GM12878 (cell line): ENCODE data around the gene SNAI1. TPM values are rescaled to one million over a fixed set of nuclear protein-coding genes. Genes with fewer than 3 reads are reported as not detected.

ENCODE experiments used
- ATAC-seq: fragments of 200-7000 bp; cut with Tn5 transposase; 3 replicates; pipeline ENCODE4 v1.9.1; 2020; ENCODE audit warnings: mild to moderate bottlenecking, moderate library complexity
- BruUV-seq: library from RNA; stranded (reverse); fragments of 400-500 nt; replicated peaks from 2 replicates; lab custom pipeline; 2021; lab: Mats Ljungman, UMichigan
- CTCF ChIA-PET: fragments of 300-600 bp; sonication (Branson Sonifier 250); formaldehyde crosslinking; extraction: SDS; loops from one replicate; lab custom pipeline; 2021; ENCODE audit warnings: inconsistent platforms; lab: Yijun Ruan, JAX
- POLR2A ChIA-PET: fragments of 350-600 bp; formaldehyde crosslinking; extraction: SDS; loops from one replicate; lab custom pipeline; 2021; ENCODE audit warnings: inconsistent platforms; lab: Charles Lee
- RAD21 ChIA-PET: fragments of 300-600 bp; sonication (Branson Sonifier 250); formaldehyde crosslinking; loops from one replicate; lab custom pipeline; 2023; ENCODE audit warnings: antibody characterized with exemption; ENCODE audit not compliant: unreplicated experiment; lab: Charles Lee
- SMC1A ChIA-PET: fragments of 300-600 bp; sonication (Branson Sonifier 250); formaldehyde crosslinking; loops from one replicate; lab custom pipeline; 2023; ENCODE audit not compliant: unreplicated experiment, uncharacterized antibody; lab: Charles Lee
- DNase-seq: peaks from one replicate; pipeline ENCODE4 v3.0.0-alpha.2; 2011; ENCODE audit warnings: low read depth, low spot score
- FAIRE-seq: peaks from 3 replicates; lab custom pipeline; 2011; peaks lifted over from hg19 to GRCh38; lab: Jason Lieb, UNC
- H2AFZ ChIP-seq: 2 replicates; pipeline ENCODE4 v1.6.0; 2011; ENCODE audit warnings: low read depth, low read length, control low read depth; ENCODE audit not compliant: control insufficient read depth
- H3K27ac ChIP-seq: 2 replicates; pipeline ENCODE4 v1.5.1; 2011; ENCODE audit warnings: control low read depth; ENCODE audit not compliant: control insufficient read depth, insufficient read depth
- H3K27me3 ChIP-seq, 2 experiments: replicated peaks in 1 of 2; 2 replicates each; pipeline versions ENCODE4 v1.6.0 to v1.6.1; 2011; ENCODE audit warnings: low read length in 1 of 2; ENCODE audit not compliant: control insufficient read depth in 2 of 2, insufficient read depth in 2 of 2
- H3K36me3 ChIP-seq, 2 experiments: 2 replicates each; pipeline ENCODE4 v1.5.1; 2011; ENCODE audit warnings: low read length in 1 of 2; ENCODE audit not compliant: control insufficient read depth in 2 of 2, insufficient read depth in 2 of 2
- H3K4me1 ChIP-seq: 2 replicates; pipeline ENCODE4 v1.6.1; 2011; ENCODE audit warnings: mild to moderate bottlenecking, low read length, moderate library complexity, mixed read lengths; ENCODE audit not compliant: control insufficient read depth, insufficient read depth
- H3K4me2 ChIP-seq: 2 replicates; pipeline ENCODE4 v1.6.0; 2011; ENCODE audit warnings: control low read depth; ENCODE audit not compliant: control insufficient read depth, insufficient read depth
- H3K4me3 ChIP-seq: fragments of 200-600 bp; sonication (generic); 2 replicates; pipeline ENCODE4 v1.5.1; 2016
- H3K79me2 ChIP-seq: 2 replicates; pipeline ENCODE4 v1.6.0; 2011; ENCODE audit warnings: low read length; ENCODE audit not compliant: control insufficient read depth, insufficient read depth
- H3K9ac ChIP-seq: 2 replicates; pipeline ENCODE4 v1.8.0; 2011; ENCODE audit warnings: low read length, control low read depth, mixed read lengths; ENCODE audit not compliant: control insufficient read depth, insufficient read depth
- H3K9me3 ChIP-seq: replicated peaks from 3 replicates; pipeline ENCODE4 v1.5.1; 2011; ENCODE audit warnings: mild to moderate bottlenecking, low read length; ENCODE audit not compliant: control insufficient read depth, insufficient read depth
- H4K20me1 ChIP-seq: 2 replicates; pipeline ENCODE4 v1.6.0; 2011; ENCODE audit not compliant: control insufficient read depth, insufficient read depth
- BMI1 ChIP-seq: fragments of 450-650 bp; IDR thresholded peaks from 2 replicates; pipeline ENCODE4 v1.6.1; 2016; ENCODE audit warnings: mild to moderate bottlenecking, moderate library complexity, borderline replicate concordance
- CHD4 ChIP-seq: fragments of 200-600 bp; sonication (generic); IDR thresholded peaks from 2 replicates; pipeline ENCODE4 v1.6.1; 2016; ENCODE audit warnings: mild to moderate bottlenecking
- EED ChIP-seq: sonication (generic); IDR thresholded peaks from 2 replicates; pipeline ENCODE4 v1.6.1; 2016; ENCODE audit warnings: antibody characterized with exemption, low read depth
- JUND ChIP-seq: IDR thresholded peaks from 2 replicates; pipeline ENCODE4 v1.6.1; 2012; ENCODE audit warnings: low read depth, mild to moderate bottlenecking, low read length, improper control_type of control experiment, moderate library complexity
- KLF5 ChIP-seq: fragments of 450-650 bp; IDR thresholded peaks from 2 replicates; pipeline ENCODE4 v1.6.1; 2014; ENCODE audit warnings: mild to moderate bottlenecking; ENCODE audit not compliant: partially characterized antibody
- MYB ChIP-seq: fragments of 150-350 bp; IDR thresholded peaks from 2 replicates; pipeline ENCODE4 v1.6.1; 2014; ENCODE audit warnings: mild to moderate bottlenecking, low read depth, low read length, borderline replicate concordance
- NFIC ChIP-seq: IDR thresholded peaks from 2 replicates; pipeline ENCODE4 v1.6.1; 2012; ENCODE audit warnings: low read depth, mild to moderate bottlenecking, inconsistent platforms, low read length, moderate library complexity
- NFXL1 ChIP-seq: fragments of 450-650 bp; IDR thresholded peaks from 2 replicates; pipeline ENCODE4 v1.6.1; 2017; ENCODE audit warnings: antibody characterized with exemption, mild to moderate bottlenecking, borderline replicate concordance
- PML ChIP-seq: IDR thresholded peaks from 2 replicates; pipeline ENCODE4 v1.6.1; 2012; ENCODE audit warnings: low read length, inconsistent platforms
- RB1 ChIP-seq: fragments of 450-650 bp; formaldehyde crosslinking; IDR thresholded peaks from 2 replicates; pipeline ENCODE4 v1.6.1; 2017; ENCODE audit warnings: mild to moderate bottlenecking, borderline replicate concordance
- RBBP5 ChIP-seq: fragments of 200-600 bp; sonication (generic); conservative IDR thresholded peaks from 2 replicates; pipeline ENCODE4 v1.6.1; 2016
- SUZ12 ChIP-seq: fragments of 200-600 bp; sonication (generic); IDR thresholded peaks from one replicate; pipeline ENCODE4 v1.6.1; 2018; ENCODE audit warnings: antibody characterized with exemption, mild to moderate bottlenecking; ENCODE audit not compliant: unreplicated experiment
- ZNF24 ChIP-seq: fragments of 450-650 bp; IDR thresholded peaks from 2 replicates; pipeline ENCODE4 v1.6.1; 2017; ENCODE audit warnings: antibody characterized with exemption, mild to moderate bottlenecking
- WGBS: methylation state at CpG from one replicate; pipeline ENCODE4 v1.1.6; 2016; ENCODE audit warnings: low lambda C conversion rate; ENCODE audit not compliant: insufficient replicate concordance, insufficient coverage; ENCODE audit errors: missing lambda C conversion rate; 5-methylcytosine and 5-hydroxymethylcytosine counted together
- in situ Hi-C: fragments of 300-500 bp; cut with MboI; formaldehyde crosslinking; loops from 9 replicates; pipeline ENCODE4 v1.14.3; 2018; ENCODE audit warnings: mixed read lengths
- intact Hi-C: fragments of 100-400 bp; cut with micrococcal nuclease; formaldehyde crosslinking; loops from one replicate; pipeline ENCODE4 v1.14.2; 2022; ENCODE audit not compliant: unreplicated experiment
- polyA plus RNA-seq, 11 experiments: library from polyadenylated mRNA; depleted of rRNA in 4 of 11; unstranded in 6 of 11; stranded (reverse) in 5 of 11; fragments of >200 nt; fragmentation: Nextera tagmentation in 4 of 11; fragmentation: Illumina TruSeq in 1 of 11; extraction: Ambion mirVana in 4 of 11; extraction: Trizol in 1 of 11; gene quantifications; 1 replicate in 1 of 11; 2 replicates in 10 of 11; pipeline versions ENCODE4 v1.2.1 to v1.2.3, GENCODE V29; 2011 to 2016; ENCODE audit warnings: inconsistent platforms in 2 of 11, missing spikeins in 2 of 11, low read depth in 1 of 11
- total RNA-seq, 4 experiments: library from RNA; depleted of rRNA in 3 of 4; stranded (reverse); fragments of >200 nt in 3 of 4; fragmentation: Illumina TruSeq in 1 of 4; extraction: Trizol in 1 of 4; gene quantifications; 2 replicates each; pipeline versions ENCODE4 v1.2.1 to v1.2.3, GENCODE V29; 2013 to 2021
- TF ChIP-seq, protein P1 (sequence below): IDR thresholded peaks from 2 replicates; pipeline ENCODE4 v1.6.1; 2012; ENCODE audit warnings: mild to moderate bottlenecking, low read depth, low read length
- TF ChIP-seq, protein P2 (sequence below): fragments of 450-650 bp; IDR thresholded peaks from 2 replicates; pipeline ENCODE4 v1.6.1; 2014; ENCODE audit warnings: mild to moderate bottlenecking

The SNAI1 gene
- total and polyA plus RNA-seq, 10 of the 15 experiments (the other 5 are each of a cell fraction or from before 2014, with no cell fraction given), result 0.11 to 0.79 (median 0.24) TPM; not detected in 2

DNA sequence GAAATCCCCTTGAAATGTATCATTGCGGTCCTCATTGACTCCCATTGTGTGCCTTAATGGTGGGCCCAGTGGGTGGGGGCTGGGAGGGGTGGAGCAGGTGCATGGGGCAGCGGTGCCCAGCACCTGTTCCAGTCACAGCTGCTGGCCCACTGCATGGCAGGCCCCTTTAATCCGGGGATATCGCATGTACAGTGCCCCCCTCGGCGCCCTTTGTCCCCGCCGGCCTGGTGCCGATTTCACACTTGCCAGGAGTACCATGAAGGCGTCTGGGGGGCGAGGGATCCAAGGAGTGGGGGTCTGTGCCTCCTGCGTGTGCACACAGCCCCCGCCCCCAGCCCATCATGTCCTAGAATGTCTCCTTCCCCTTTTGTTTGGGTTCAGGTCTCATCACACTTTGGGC, 2.8 kb downstream of the SNAI1 start:
- DNase-seq (no peak), ATAC-seq (no peak), FAIRE-seq (no peak)
- intact Hi-C loops, result no loop called here
- ChIA-PET CTCF (interaction anchor here (14.7 kb wide), 1 partner anchor 87 kb away, joined by 369 read pairs; no protein-coding TSS in a partner anchor), SMC1A (interaction anchor here (0.9 to 2.9 kb wide), 3 partner anchors 86 to 107 kb away, joined by 3 to 14 read pairs (median 5); no protein-coding TSS in a partner anchor), POLR2A (no interaction called here), RAD21 (interaction anchor here (0.7 to 0.9 kb wide), 2 partner anchors 12 to 81 kb away, joined by 3 read pairs; no protein-coding TSS in a partner anchor)
- Histone ChIP-seq H3K27me3 (no peaks in the 10 kb centered on the region), H3K27ac (no peak overlapping the region), H4K20me1 (no peaks in the 10 kb centered on the region), H3K9ac (no peak overlapping the region), H3K9me3 (no peaks in the 10 kb centered on the region), H3K4me1 (no peaks in the 10 kb centered on the region; the same call in 1 of the 2 replicates), H3K79me2 (no peaks in the 10 kb centered on the region), H3K4me3 (no peak overlapping the region), H3K36me3 (no peaks in the 10 kb centered on the region), H3K4me2 (no peak overlapping the region), H2AFZ (no peak overlapping the region)
- TF ChIP-seq SUZ12 (no peak), JUND (no peak), RBBP5 (no peak), NFXL1 (no peak), MYB (no peak), CHD4 (no peak)
- BruUV-seq, result no TSS peak
- 57% methylated on average over 13 of the region's 13 CpGs for WGBS
- in situ Hi-C loops, result no loop called here

DNA sequence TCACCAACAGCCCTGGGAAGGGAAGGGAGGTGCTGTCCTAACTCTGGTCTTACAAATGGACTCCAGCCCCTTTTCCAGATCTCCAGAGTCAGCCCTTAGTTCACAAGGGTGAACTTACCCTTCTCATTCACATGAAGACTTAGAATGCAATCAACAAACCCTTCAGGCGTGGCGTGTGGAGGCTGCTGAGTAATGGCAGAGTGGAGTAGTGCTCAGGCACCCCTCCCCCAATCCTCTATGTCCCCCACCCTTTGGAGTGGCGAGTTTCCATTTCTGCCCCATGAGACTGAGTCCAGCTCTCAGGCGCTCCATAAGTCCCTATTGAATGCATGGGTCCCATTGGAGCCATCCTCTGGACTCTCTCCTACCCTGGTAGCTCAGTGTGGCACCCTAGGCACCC, 3.3 kb downstream of the SNAI1 start:
- ATAC-seq (no peak), FAIRE-seq (no peak), DNase-seq (no peak)
- H3K36me3 ChIP-seq, result no peaks in the 10 kb centered on the region
- ChIA-PET POLR2A (no interaction called here), SMC1A (interaction anchor here (0.7 to 1.4 kb wide), 2 partner anchors 83 to 85 kb away, joined by 3 to 5 read pairs; no protein-coding TSS in a partner anchor), RAD21 (interaction anchor here (0.8 to 1.4 kb wide), 3 partner anchors 81 to 86 kb away, joined by 3 to 4 read pairs (median 4); no protein-coding TSS in a partner anchor), CTCF (interaction anchor here (0.9 to 1.0 kb wide), 2 partner anchors 21 to 134 kb away, joined by 3 read pairs; no protein-coding TSS in a partner anchor)
- no peaks in the 10 kb centered on the region for H3K27me3 ChIP-seq
- no peak overlapping the region for H3K4me3 ChIP-seq
- no peaks in the 10 kb centered on the region for H3K9me3 ChIP-seq
- in situ Hi-C loops (no loop called here), intact Hi-C loops (no loop called here)
- no peak overlapping the region for H3K4me2 ChIP-seq
- BruUV-seq, result no TSS peak
- H3K27ac ChIP-seq, result no peak overlapping the region
- H3K9ac ChIP-seq, result no peak overlapping the region
- no peak overlapping the region for H2AFZ ChIP-seq
- H4K20me1 ChIP-seq, result no peaks in the 10 kb centered on the region
- H3K4me1 ChIP-seq, result no peaks in the 10 kb centered on the region; the same call in 1 of the 2 replicates
- WGBS, result 29% methylated on average over 4 of the region's 4 CpGs
- no peaks in the 10 kb centered on the region for H3K79me2 ChIP-seq
- no peak for TF ChIP-seq BMI1
- no peak for TF ChIP-seq NFIC
- TF ChIP-seq EED, result no peak
- TF ChIP-seq, protein P1, sequence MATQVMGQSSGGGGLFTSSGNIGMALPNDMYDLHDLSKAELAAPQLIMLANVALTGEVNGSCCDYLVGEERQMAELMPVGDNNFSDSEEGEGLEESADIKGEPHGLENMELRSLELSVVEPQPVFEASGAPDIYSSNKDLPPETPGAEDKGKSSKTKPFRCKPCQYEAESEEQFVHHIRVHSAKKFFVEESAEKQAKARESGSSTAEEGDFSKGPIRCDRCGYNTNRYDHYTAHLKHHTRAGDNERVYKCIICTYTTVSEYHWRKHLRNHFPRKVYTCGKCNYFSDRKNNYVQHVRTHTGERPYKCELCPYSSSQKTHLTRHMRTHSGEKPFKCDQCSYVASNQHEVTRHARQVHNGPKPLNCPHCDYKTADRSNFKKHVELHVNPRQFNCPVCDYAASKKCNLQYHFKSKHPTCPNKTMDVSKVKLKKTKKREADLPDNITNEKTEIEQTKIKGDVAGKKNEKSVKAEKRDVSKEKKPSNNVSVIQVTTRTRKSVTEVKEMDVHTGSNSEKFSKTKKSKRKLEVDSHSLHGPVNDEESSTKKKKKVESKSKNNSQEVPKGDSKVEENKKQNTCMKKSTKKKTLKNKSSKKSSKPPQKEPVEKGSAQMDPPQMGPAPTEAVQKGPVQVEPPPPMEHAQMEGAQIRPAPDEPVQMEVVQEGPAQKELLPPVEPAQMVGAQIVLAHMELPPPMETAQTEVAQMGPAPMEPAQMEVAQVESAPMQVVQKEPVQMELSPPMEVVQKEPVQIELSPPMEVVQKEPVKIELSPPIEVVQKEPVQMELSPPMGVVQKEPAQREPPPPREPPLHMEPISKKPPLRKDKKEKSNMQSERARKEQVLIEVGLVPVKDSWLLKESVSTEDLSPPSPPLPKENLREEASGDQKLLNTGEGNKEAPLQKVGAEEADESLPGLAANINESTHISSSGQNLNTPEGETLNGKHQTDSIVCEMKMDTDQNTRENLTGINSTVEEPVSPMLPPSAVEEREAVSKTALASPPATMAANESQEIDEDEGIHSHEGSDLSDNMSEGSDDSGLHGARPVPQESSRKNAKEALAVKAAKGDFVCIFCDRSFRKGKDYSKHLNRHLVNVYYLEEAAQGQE, result no peak
- TF ChIP-seq RB1, result no peak
- TF ChIP-seq ZNF24, result no peak
- no peak for TF ChIP-seq PML
- TF ChIP-seq, protein P2, sequence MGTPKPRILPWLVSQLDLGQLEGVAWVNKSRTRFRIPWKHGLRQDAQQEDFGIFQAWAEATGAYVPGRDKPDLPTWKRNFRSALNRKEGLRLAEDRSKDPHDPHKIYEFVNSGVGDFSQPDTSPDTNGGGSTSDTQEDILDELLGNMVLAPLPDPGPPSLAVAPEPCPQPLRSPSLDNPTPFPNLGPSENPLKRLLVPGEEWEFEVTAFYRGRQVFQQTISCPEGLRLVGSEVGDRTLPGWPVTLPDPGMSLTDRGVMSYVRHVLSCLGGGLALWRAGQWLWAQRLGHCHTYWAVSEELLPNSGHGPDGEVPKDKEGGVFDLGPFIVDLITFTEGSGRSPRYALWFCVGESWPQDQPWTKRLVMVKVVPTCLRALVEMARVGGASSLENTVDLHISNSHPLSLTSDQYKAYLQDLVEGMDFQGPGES, result no peak
- TF ChIP-seq KLF5, result no peak
